ENCODE results near the gene SPINK1. TPM values are rescaled to one million over a fixed set of nuclear protein-coding genes. Genes with fewer than 3 reads are reported as not detected.

Gene SPINK1
- polyA plus RNA-seq, 1 donor: 49.5 TPM

Other genes starting within 250 kb of the SPINK1 start
- gene JAKMIP2, start 48.9 kb downstream of the SPINK1 start, polyA plus RNA-seq (ENCODE audit: insufficient read length): 6.6 TPM
- 0.73 TPM for gene SCGB3A2, start 47.0 kb upstream of the SPINK1 start, polyA plus RNA-seq (ENCODE audit: insufficient read length)
- not detected for gene C5orf46, start 74.9 kb upstream of the SPINK1 start, polyA plus RNA-seq (ENCODE audit: insufficient read length)
- 0.67 TPM for gene SPINK5, start 232.3 kb upstream of the SPINK1 start, polyA plus RNA-seq (ENCODE audit: insufficient read length)